HS-27A (cell line): ENCODE data around the gene KLHL35.
"Not testable (repeated sequence)": the region's sequence is repeated elsewhere in the genome, so short reads cannot be mapped to it uniquely, and the experiment has no call there.

Source experiments
- DNase-seq: peaks from one replicate; pipeline ENCODE4 v3.0.0-alpha.2; 2012; ENCODE audit warnings: low read depth, missing footprints

KLHL35 gene

GRCh38 chr11:75389925-75390324 is 43.1 kb downstream of the KLHL35 start:
- no peak for DNase-seq

- DNase-seq = no peak
Observed at GRCh38 chr11:75389276-75389605, 43.8 kb downstream of the KLHL35 start.

- DNase-seq = no peak
Observed at GRCh38 chr11:75388386-75389275, 44.4 kb downstream of the KLHL35 start.

- no peak for DNase-seq
Observed at GRCh38 chr11:75387736-75388294, 45.2 kb downstream of the KLHL35 start.

- DNase-seq = no peak
Observed at GRCh38 chr11:75386942-75387630, 45.9 kb downstream of the KLHL35 start.

GRCh38 chr11:75384438-75385080 is 48.4 kb downstream of the KLHL35 start:
- DNase-seq = no peak

- no peak for DNase-seq
Observed at GRCh38 chr11:75383246-75383645, 49.8 kb downstream of the KLHL35 start.

GRCh38 chr11:75380716-75381420 is 52.1 kb downstream of the KLHL35 start:
- no peak for DNase-seq

- no peak for DNase-seq
Observed at GRCh38 chr11:75380245-75380644, 52.8 kb downstream of the KLHL35 start.

GRCh38 chr11:75378776-75379175 is 54.2 kb downstream of the KLHL35 start:
- DNase-seq = not testable (repeated sequence)

- no peak for DNase-seq
Observed at GRCh38 chr11:75376175-75376574, 56.8 kb downstream of the KLHL35 start.

GRCh38 chr11:75375626-75376025 is 57.4 kb downstream of the KLHL35 start:
- DNase-seq = no peak

GRCh38 chr11:75374646-75375045 is 58.4 kb downstream of the KLHL35 start:
- DNase-seq = no peak

GRCh38 chr11:75373201-75373600 is 59.8 kb downstream of the KLHL35 start:
- DNase-seq = no peak
